ENCODE measurements around the gene SHC2. TPM values are rescaled to one million over a fixed set of nuclear protein-coding genes. Genes with fewer than 3 reads are reported as not detected.
"Not testable (repeated sequence)": the region's sequence is repeated elsewhere in the genome, so short reads cannot be mapped to it uniquely, and the experiment has no call there.

Gene SHC2
- total and polyA plus RNA-seq, 9 of the 15 experiments (the other 6 are each of a cell fraction or from before 2014, with no cell fraction given): 0.14 to 0.36 (median 0.17) TPM; not detected in 5

DNA sequence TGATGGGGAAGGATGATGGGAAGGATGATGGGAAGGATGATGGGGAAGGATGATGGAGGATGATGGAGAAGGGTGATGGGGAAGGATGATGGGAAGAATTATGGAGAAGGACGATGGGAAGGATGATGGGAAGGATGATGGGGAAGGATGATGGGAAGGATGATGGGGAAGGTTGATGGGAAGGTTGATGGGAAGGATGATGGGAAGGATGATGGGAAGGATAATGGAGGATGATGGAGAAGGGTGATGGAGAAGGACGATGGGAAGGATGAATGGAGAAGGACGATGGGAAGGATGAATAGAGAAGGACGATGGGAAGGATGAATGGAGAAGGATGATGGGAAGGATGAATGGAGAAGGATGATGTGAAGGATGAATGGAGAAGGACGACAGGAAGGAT is 65.4 kb downstream of the SHC2 start:
- no TSS peak for BruUV-seq (replicated peaks)

DNA sequence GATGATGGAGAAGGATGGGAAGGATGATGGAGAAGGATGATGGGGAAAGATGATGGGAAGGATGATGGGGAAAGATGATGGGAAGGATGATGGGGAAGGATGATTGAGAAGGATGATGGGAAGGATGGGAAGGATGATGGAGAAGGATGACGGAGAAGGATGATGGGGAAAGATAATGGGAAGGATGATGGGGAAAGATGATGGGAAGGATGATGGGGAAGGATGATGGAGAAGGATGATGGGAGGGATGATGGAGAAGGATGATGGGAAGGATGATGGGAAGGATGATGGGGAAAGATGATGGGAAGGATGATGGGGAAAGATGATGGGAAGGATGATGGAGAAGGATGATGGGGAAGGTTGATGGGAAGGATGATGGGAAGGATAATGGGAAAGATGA is 66.0 kb downstream of the SHC2 start:
- H4K20me1 ChIP-seq (replicated peaks; ENCODE audit: control insufficient read depth, insufficient read depth, low read length); BruUV-seq (replicated peaks); H2AFZ ChIP-seq (ENCODE audit: low read depth, low read length); H3K9me3 ChIP-seq (replicated peaks; ENCODE audit: control insufficient read depth, insufficient read depth, low read depth, low read length); intact Hi-C loops (cut with micrococcal nuclease); FAIRE-seq; H3K9me1 ChIP-seq (ENCODE audit: control insufficient read depth, insufficient read depth, low read length); H3K4me3 ChIP-seq; H3K4me2 ChIP-seq (ENCODE audit: insufficient read depth, low read length); ATAC-seq; H3K4me1 ChIP-seq (replicated peaks in 1 of 2; ENCODE audit: control insufficient read depth in 2 of 2, insufficient read depth in 2 of 2, low read length in 2 of 2); H3K9ac ChIP-seq (ENCODE audit: insufficient read depth in 1 of 2, low read depth in 2 of 2, low read length in 2 of 2); H3K79me2 ChIP-seq (ENCODE audit: control insufficient read depth, insufficient read depth, low read length); H3K36me3 ChIP-seq (ENCODE audit: control insufficient read depth, insufficient read depth, low read length); in situ Hi-C loops (cut with MboI); POLR2A ChIA-PET; CTCF ChIA-PET (ENCODE audit: low intra/inter-chr PET ratio); H3K27ac ChIP-seq (ENCODE audit: extremely low read depth, low read depth, low read length); DNase-seq (ENCODE audit: extremely low read depth in 1 of 4, low spot score in 3 of 4): not testable (repeated sequence)
- WGBS (ENCODE audit: insufficient coverage, low coverage, missing lambda C conversion rate): 14% methylated on average over 1 of the region's 1 CpG
- peaks cover 8 to 38% of the 10 kb centered on the region in 2 experiments for H3K27me3 ChIP-seq (ENCODE audit: control insufficient read depth in 2 of 2, insufficient read depth in 2 of 2, low read length in 2 of 2)

More for the DNA sequence above, 65.4 kb downstream of the SHC2 start:
- ATAC-seq (no peak), DNase-seq (ENCODE audit: extremely low read depth in 1 of 4, low spot score in 3 of 4) (no peak), FAIRE-seq (no peak)
- CTCF ChIA-PET (ENCODE audit: low intra/inter-chr PET ratio): no interaction called here
- H3K27me3 ChIP-seq (ENCODE audit: control insufficient read depth in 2 of 2, insufficient read depth in 2 of 2, low read length in 2 of 2): peaks cover 6 to 32% of the 10 kb centered on the region in 2 experiments
- no peaks in the 10 kb centered on the region for H4K20me1 ChIP-seq (replicated peaks; ENCODE audit: control insufficient read depth, insufficient read depth, low read length)
- POLR2A ChIA-PET: no interaction called here
- intact Hi-C loops (cut with micrococcal nuclease): no loop called here
- H3K4me1 ChIP-seq (replicated peaks in 1 of 2; ENCODE audit: control insufficient read depth in 2 of 2, insufficient read depth in 2 of 2, low read length in 2 of 2): peaks cover 0 to 7% of the 10 kb centered on the region in 2 experiments; a peak in 2 of 5 replicates
- H3K9me3 ChIP-seq (replicated peaks; ENCODE audit: control insufficient read depth, insufficient read depth, low read depth, low read length): peaks cover 4% of the 10 kb centered on the region; the same call in 1 of the 2 replicates
- H2AFZ ChIP-seq (ENCODE audit: low read depth, low read length): no peak overlapping the region
- no peak overlapping the region for H3K4me3 ChIP-seq
- 0% methylated on average over 5 of the region's 5 CpGs for WGBS (ENCODE audit: insufficient coverage, low coverage, missing lambda C conversion rate)
- no peak overlapping the region for H3K9ac ChIP-seq (ENCODE audit: insufficient read depth in 1 of 2, low read depth in 2 of 2, low read length in 2 of 2)
- H3K27ac ChIP-seq (ENCODE audit: extremely low read depth, low read depth, low read length): no peak overlapping the region
- no peaks in the 10 kb centered on the region for H3K36me3 ChIP-seq (ENCODE audit: control insufficient read depth, insufficient read depth, low read length)
- no peaks in the 10 kb centered on the region for H3K79me2 ChIP-seq (ENCODE audit: control insufficient read depth, insufficient read depth, low read length)
- H3K4me2 ChIP-seq (ENCODE audit: insufficient read depth, low read length): no peak overlapping the region
- TF ChIP-seq CGGBP1 (CRISPR knock-in tag; IDR thresholded peaks at IDR 0.05): no peak
- TF ChIP-seq ZNF140 (CRISPR knock-in tag; IDR thresholded peaks at IDR 0.05): no peak
- TF ChIP-seq TCF7 (IDR thresholded peaks at IDR 0.05; ENCODE audit: borderline replicate concordance): no peak
- no peak for TF ChIP-seq CAMTA2 (CRISPR knock-in tag; conservative IDR thresholded peaks at IDR 0.05)
- TF ChIP-seq MTA1 (IDR thresholded peaks at IDR 0.05; ENCODE audit: borderline replicate concordance): no peak
- no peak for TF ChIP-seq NELFE (IDR thresholded peaks at IDR 0.05; ENCODE audit: insufficient read depth, insufficient read length)
- in situ Hi-C loops (cut with MboI): no loop called here
- H3K9me1 ChIP-seq (ENCODE audit: control insufficient read depth, insufficient read depth, low read length): no peaks in the 10 kb centered on the region

- POLR2A ChIA-PET; H3K79me2 ChIP-seq (ENCODE audit: control insufficient read depth, insufficient read depth, low read length); in situ Hi-C loops (cut with MboI); DNase-seq (ENCODE audit: extremely low read depth in 1 of 4, low spot score in 3 of 4); H2AFZ ChIP-seq (ENCODE audit: low read depth, low read length); H3K9me3 ChIP-seq (replicated peaks; ENCODE audit: control insufficient read depth, insufficient read depth, low read depth, low read length); H3K36me3 ChIP-seq (ENCODE audit: control insufficient read depth, insufficient read depth, low read length); FAIRE-seq; H4K20me1 ChIP-seq (replicated peaks; ENCODE audit: control insufficient read depth, insufficient read depth, low read length); BruUV-seq (replicated peaks); H3K27ac ChIP-seq (ENCODE audit: extremely low read depth, low read depth, low read length); CTCF ChIA-PET (ENCODE audit: low intra/inter-chr PET ratio); H3K9ac ChIP-seq (ENCODE audit: insufficient read depth in 1 of 2, low read depth in 2 of 2, low read length in 2 of 2); H3K4me2 ChIP-seq (ENCODE audit: insufficient read depth, low read length); ATAC-seq; intact Hi-C loops (cut with micrococcal nuclease); H3K4me1 ChIP-seq (replicated peaks in 1 of 2; ENCODE audit: control insufficient read depth in 2 of 2, insufficient read depth in 2 of 2, low read length in 2 of 2); H3K4me3 ChIP-seq; H3K9me1 ChIP-seq (ENCODE audit: control insufficient read depth, insufficient read depth, low read length): not testable (repeated sequence)
- H3K27me3 ChIP-seq (ENCODE audit: control insufficient read depth in 2 of 2, insufficient read depth in 2 of 2, low read length in 2 of 2): peaks cover 19 to 44% of the 10 kb centered on the region in 2 experiments
These were observed 67.3 kb downstream of the SHC2 start for GRCh38 chr19:393560-393959.

Measured in K562 (cell line).